ENCODE results near the gene ZAR1L.

GRCh38 chr13:32256243-32256642 is 58.9 kb downstream of the ZAR1L start:
- no peak for TF ChIP-seq CTCF (IDR thresholded peaks at IDR 0.05)
- no peak for TF ChIP-seq EP300 (IDR thresholded peaks at IDR 0.05; ENCODE audit: low read depth)

All from transverse colon (tissue), 3 donors.